OCI-LY1 (cell line): ENCODE results near the gene NUDCD3.

Experiments used
- H2AFZ ChIP-seq: fragments of 200-600 bp; sonication (generic), shearing (Covaris generic); 2 replicates; pipeline ENCODE4 v1.6.0; 2014; ENCODE audit warnings: antibody characterized with exemption, mild to moderate bottlenecking, low read length
- H3F3A ChIP-seq: fragments of 200-600 bp; sonication (generic), shearing (Covaris generic); 2 replicates; pipeline ENCODE4 v1.6.0; 2014; ENCODE audit warnings: mild to moderate bottlenecking, antibody characterized with exemption, low read length, moderate library complexity; ENCODE audit not compliant: insufficient read depth
- H3K27ac ChIP-seq: fragments of 200-600 bp; sonication (generic); 2 replicates; pipeline ENCODE4 v1.5.1; 2014; ENCODE audit warnings: low read length, mixed run types, mild to moderate bottlenecking, low read depth; ENCODE audit not compliant: poor library complexity, severe bottlenecking
- H3K27me3 ChIP-seq: fragments of 200-600 bp; sonication (generic); 2 replicates; pipeline ENCODE4 v1.6.0; 2014; ENCODE audit warnings: antibody characterized with exemption, mild to moderate bottlenecking, low read length, moderate library complexity; ENCODE audit not compliant: insufficient read depth
- H3K36me3 ChIP-seq: fragments of 200-600 bp; sonication (generic); 2 replicates; pipeline ENCODE4 v1.6.1; 2014; ENCODE audit warnings: mild to moderate bottlenecking, antibody characterized with exemption, low read length, moderate library complexity, mixed read lengths; ENCODE audit not compliant: insufficient read depth
- H3K4me1 ChIP-seq: fragments of 200-600 bp; sonication (generic); 2 replicates; pipeline ENCODE4 v1.5.1; 2014; ENCODE audit warnings: mild to moderate bottlenecking, low read length, moderate library complexity; ENCODE audit not compliant: insufficient read depth, severe bottlenecking
- H3K4me2 ChIP-seq: fragments of 200-600 bp; sonication (generic), shearing (Covaris generic); 2 replicates; pipeline ENCODE4 v1.6.1; 2014; ENCODE audit warnings: low read length
- H3K4me3 ChIP-seq: fragments of 200-600 bp; sonication (generic); 2 replicates; pipeline ENCODE4 v1.5.1; 2014; ENCODE audit warnings: low read length, low read depth, mild to moderate bottlenecking, mixed read lengths; ENCODE audit not compliant: poor library complexity, severe bottlenecking
- H3K79me2 ChIP-seq: fragments of 200-600 bp; shearing (Covaris generic); 2 replicates; pipeline ENCODE4 v1.6.1; 2016; ENCODE audit warnings: mixed run types, low read length, mixed read lengths; ENCODE audit not compliant: insufficient read depth
- H3K9ac ChIP-seq: fragments of 200-600 bp; sonication (generic), shearing (Covaris generic); 2 replicates; pipeline ENCODE4 v1.6.1; 2014; ENCODE audit warnings: mild to moderate bottlenecking, low read length, mixed read lengths
- H3K9me2 ChIP-seq: fragments of 200-600 bp; sonication (generic), shearing (Covaris generic); 2 replicates; pipeline ENCODE4 v1.6.1; 2014; ENCODE audit warnings: low read depth, mild to moderate bottlenecking, low read length, mixed read lengths
- H3K9me3 ChIP-seq: fragments of 200-600 bp; shearing (Covaris generic); 2 replicates; pipeline ENCODE4 v1.6.1; 2014; ENCODE audit warnings: low read length, mixed read lengths
- H4K20me1 ChIP-seq: fragments of 200-600 bp; sonication (generic), shearing (Covaris generic); 2 replicates; pipeline ENCODE4 v1.6.0; 2016; ENCODE audit warnings: mild to moderate bottlenecking, low read length; ENCODE audit not compliant: insufficient read depth
- EZH2 ChIP-seq: fragments of 200-600 bp; sonication (generic), shearing (Covaris generic); IDR thresholded peaks from 2 replicates; pipeline ENCODE4 v1.8.0; 2017; ENCODE audit warnings: borderline replicate concordance, mixed run types, mild to moderate bottlenecking, antibody characterized with exemption, low read length, moderate library complexity, mixed read lengths
- TF ChIP-seq, protein P1 (sequence below): fragments of 200-600 bp; sonication (generic), shearing (Covaris generic); IDR thresholded peaks from 2 replicates; pipeline ENCODE4 v1.5.1; 2017; ENCODE audit warnings: mild to moderate bottlenecking, antibody characterized with exemption, low read length, moderate library complexity, mixed read lengths

The NUDCD3 gene

DNA sequence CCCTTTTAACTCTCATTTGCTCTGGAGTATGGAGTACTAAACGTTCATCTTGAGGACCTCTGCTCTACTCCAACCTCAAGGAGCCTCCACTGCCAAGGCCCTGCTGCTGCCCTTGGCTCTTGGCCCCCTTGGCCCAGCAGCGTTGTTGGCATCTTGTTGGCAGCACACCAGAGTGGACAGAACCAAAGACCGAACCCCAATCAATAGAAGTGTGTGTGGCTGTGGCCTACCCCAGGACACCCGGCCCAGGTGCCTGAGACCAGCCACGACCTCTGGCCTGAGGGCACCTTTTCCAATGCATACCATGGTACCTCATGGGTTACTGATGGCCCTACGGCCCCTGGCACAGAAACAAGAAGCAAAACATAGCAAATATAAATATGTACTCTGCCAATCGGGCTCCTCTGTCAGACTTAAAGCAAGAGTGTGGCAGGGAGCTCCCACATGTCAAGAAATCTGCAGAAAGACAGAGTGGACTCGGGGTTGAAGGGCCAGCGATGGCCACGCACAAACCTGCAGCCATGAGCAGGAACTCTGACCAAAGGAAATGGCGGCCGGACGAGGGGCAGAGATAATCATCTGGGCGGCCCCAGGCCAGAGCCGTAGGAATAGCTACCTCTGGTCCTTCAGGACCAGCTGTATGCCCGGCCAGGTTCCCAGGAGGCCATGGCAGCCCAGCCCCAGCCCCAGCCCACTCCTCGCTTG lies 47.8 kb upstream of the NUDCD3 start:
- no peaks in the 10 kb centered on the region for H3K4me1 ChIP-seq
- H4K20me1 ChIP-seq, result no peaks in the 10 kb centered on the region
- no peak overlapping the region for H3K4me3 ChIP-seq
- H3K4me2 ChIP-seq, result no peak overlapping the region
- H3K79me2 ChIP-seq, result no peaks in the 10 kb centered on the region
- H3K9me2 ChIP-seq, result no peaks in the 10 kb centered on the region
- no peak overlapping the region for H2AFZ ChIP-seq
- H3K36me3 ChIP-seq, result no peaks in the 10 kb centered on the region
- TF ChIP-seq EZH2, result no peak
- TF ChIP-seq, protein P1, sequence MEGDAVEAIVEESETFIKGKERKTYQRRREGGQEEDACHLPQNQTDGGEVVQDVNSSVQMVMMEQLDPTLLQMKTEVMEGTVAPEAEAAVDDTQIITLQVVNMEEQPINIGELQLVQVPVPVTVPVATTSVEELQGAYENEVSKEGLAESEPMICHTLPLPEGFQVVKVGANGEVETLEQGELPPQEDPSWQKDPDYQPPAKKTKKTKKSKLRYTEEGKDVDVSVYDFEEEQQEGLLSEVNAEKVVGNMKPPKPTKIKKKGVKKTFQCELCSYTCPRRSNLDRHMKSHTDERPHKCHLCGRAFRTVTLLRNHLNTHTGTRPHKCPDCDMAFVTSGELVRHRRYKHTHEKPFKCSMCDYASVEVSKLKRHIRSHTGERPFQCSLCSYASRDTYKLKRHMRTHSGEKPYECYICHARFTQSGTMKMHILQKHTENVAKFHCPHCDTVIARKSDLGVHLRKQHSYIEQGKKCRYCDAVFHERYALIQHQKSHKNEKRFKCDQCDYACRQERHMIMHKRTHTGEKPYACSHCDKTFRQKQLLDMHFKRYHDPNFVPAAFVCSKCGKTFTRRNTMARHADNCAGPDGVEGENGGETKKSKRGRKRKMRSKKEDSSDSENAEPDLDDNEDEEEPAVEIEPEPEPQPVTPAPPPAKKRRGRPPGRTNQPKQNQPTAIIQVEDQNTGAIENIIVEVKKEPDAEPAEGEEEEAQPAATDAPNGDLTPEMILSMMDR, result no peak
- peaks cover 14% of the 10 kb centered on the region; the same call in 1 of the 2 replicates for H3K27me3 ChIP-seq
- H3K9me3 ChIP-seq, result no peaks in the 10 kb centered on the region
- no peak overlapping the region for H3K27ac ChIP-seq
- no peaks in the 10 kb centered on the region for H3F3A ChIP-seq
- H3K9ac ChIP-seq, result no peak overlapping the region

DNA sequence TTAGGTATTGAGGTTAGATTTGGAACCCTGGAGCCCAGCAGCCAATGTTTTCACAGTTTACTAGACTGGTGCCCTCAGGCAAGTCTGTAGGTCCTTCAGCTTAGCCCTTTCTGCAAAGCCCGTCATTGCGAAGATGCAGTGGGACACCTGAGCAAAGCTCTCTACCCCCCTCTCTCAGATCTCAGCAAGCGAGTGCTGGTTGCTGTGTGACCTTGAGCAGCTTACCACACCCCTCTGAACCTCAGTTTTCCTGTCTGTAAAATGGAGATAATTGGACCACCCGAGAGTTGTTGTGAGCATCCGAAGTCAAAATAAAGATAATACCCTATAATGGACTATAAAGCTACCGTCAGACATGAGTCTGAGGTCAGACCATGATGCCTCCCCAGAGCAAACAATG lies 47.0 kb upstream of the NUDCD3 start:
- Histone ChIP-seq H3K36me3 (no peaks in the 10 kb centered on the region), H3K4me2 (no peak overlapping the region), H3F3A (no peaks in the 10 kb centered on the region), H3K27me3 (peaks cover 14% of the 10 kb centered on the region; the same call in 1 of the 2 replicates), H4K20me1 (no peaks in the 10 kb centered on the region), H3K4me1 (no peaks in the 10 kb centered on the region), H3K79me2 (no peaks in the 10 kb centered on the region), H2AFZ (no peak overlapping the region), H3K9me2 (no peaks in the 10 kb centered on the region), H3K9me3 (no peaks in the 10 kb centered on the region), H3K9ac (no peak overlapping the region), H3K4me3 (no peak overlapping the region), H3K27ac (no peak overlapping the region)
- no peak for TF ChIP-seq EZH2
- TF ChIP-seq, protein P1, result no peak

DNA sequence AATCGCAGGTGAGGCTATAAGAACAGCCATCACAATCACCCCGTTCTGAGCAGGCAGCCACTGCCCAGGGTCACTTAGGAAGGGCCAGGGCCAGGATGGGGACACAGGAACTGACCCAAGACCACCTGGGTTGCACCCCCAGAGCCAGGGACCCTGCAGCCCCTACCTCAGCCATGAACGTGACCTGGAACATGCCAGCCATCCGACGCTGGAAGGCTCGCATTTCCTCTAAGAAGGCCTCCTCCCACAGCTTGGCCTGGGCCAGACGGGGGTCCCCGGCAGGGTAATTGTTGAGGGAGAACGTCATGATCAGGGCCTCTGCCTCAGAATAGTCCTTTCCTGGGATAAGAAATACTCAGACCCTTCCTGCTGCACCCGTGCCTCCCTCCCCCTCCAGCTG lies 45.6 kb upstream of the NUDCD3 start:
- Histone ChIP-seq H3K9me2 (no peaks in the 10 kb centered on the region), H3K9me3 (no peaks in the 10 kb centered on the region), H3K4me3 (no peak overlapping the region), H2AFZ (no peak overlapping the region), H3K79me2 (no peaks in the 10 kb centered on the region), H3K27ac (no peak overlapping the region), H3K4me2 (no peak overlapping the region), H3K4me1 (no peaks in the 10 kb centered on the region), H3F3A (no peaks in the 10 kb centered on the region), H4K20me1 (no peaks in the 10 kb centered on the region), H3K36me3 (no peaks in the 10 kb centered on the region), H3K9ac (no peak overlapping the region), H3K27me3 (peaks cover 10% of the 10 kb centered on the region; the same call in 1 of the 2 replicates)
- TF ChIP-seq, protein P1, result no peak
- no peak for TF ChIP-seq EZH2
